Kasumi-1 (cell line): Measurements from ENCODE around the gene PRKCH.

Experiments
- DNase-seq, 2 experiments: peaks; one replicate each; lab custom pipeline; 2025; lab: John Stamatoyannopoulos, UW

PRKCH gene

DNA sequence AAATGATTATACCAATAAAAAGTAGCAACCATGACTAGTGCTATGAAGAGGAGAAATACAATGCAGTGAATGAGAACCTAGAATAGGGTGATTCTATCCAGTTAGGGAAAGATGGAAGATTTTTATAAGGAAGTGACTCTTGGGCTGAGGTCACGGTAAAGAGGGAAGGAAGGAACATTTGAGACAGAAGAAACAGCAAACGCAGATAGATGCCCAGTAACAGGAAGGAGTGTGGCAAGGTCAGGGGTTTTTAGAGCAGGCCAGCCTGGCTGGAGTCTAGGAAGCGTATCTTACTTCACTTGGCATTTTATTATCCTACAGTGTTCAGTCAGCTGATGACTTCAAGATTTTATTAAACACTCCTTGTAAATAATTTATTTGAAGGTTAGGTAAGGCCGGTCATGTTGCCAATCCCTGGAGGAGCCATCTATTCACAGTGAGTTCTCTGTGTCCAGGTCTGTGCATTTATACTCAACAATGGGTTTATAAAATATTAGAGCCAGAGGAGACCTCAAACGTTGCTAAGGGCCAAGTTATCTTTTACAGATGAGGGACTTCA, 170.6 kb downstream of the PRKCH start:
- DNase-seq: peak in 1 of 2 experiments; percentile 27

DNA sequence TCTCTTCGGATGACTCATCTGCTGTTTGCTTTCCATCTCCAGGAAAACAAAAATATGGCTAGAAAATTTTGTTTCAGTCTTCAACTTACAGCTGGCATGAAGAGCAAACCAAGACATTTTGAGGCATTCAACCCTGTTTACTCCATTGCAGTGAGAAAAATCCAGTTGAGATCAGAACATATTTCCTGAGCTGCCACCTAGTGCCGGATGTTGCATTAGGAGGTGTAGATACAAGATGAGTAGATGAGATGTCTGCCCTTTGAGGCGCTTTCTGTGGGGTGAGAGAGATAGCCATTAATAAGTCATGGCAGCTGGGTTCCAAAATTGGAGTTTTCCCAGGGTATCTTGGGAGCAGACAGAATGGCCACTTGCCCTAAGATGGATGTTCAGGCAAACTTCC, 171.1 kb downstream of the PRKCH start:
- no peak for DNase-seq

DNA sequence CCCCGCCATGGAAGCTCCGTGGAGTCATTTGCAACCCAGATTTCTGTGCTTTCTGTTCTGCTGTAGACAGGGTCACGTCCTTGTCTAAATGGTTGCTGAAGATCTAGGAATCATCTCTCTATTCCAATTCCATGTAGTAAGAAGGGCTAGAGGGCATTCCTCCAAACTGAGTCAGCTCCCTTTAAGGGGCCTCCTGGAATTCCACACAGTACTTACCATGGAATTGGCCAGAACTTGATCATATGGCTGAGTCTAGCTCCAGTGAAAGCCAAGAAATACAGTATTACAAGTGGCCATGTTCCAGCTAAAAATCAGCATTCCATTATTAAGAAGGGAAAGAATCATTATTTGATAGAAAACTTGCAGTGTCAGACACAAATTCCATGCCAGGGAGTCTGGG, 171.9 kb downstream of the PRKCH start:
- no peak for DNase-seq

DNA sequence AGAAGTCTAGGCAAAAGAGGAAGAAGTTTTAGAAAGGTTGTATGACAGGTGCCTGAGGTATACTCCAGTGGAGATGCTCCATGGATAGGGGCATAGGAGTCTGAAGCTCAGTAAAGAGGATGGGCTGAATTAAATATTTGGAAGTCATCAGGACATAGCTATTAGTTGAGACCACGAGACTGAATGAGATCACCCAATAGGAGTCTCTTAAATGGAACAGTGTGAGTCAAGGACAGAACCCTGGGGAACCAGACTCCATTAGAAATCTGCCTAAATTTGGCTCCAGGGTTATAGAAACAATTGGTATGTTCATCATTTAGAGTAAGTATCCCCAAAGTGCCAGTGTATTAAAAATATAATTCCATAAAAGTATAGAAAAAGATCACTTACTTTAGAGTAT, 172.6 kb downstream of the PRKCH start:
- no peak for DNase-seq

DNA sequence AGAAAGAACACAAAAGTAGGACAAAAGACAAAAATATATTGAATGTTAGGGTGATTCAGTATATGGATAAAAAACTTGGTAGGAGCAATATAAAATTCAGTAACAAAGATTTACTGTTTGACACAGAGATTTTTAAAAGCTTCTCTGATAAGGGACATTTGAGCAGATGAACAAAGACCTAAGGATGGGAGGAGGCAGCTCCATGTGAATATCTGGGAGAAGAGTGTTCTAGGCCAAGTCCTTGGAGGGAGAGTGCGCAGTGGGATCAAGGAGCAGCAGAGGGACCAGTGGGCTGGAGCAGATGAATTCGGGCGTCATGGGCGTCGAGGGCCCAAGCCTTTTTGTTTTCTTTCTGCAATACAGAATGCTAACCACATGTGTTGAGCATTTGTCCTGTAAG, 174.4 kb downstream of the PRKCH start:
- no peak for DNase-seq

DNA sequence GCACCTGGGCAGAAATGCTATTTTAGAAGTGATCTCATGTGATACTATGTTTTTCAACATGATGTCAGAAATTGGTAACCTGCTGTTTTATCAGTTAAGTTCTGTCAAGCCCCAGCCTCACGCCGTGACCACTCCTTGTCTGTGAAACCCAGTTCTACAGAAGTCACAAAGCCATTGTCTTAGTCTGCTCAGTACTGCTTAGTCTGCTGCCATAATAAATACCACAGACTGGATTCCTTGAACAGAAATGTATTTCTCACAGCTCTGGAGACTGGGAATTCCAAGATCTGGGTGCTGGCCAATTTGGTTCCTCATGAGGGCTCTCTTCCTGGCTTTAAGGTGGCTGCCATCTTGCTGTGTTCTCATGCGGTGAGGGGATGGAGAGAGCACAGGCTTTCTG, 176.9 kb downstream of the PRKCH start:
- no peak for DNase-seq

DNA sequence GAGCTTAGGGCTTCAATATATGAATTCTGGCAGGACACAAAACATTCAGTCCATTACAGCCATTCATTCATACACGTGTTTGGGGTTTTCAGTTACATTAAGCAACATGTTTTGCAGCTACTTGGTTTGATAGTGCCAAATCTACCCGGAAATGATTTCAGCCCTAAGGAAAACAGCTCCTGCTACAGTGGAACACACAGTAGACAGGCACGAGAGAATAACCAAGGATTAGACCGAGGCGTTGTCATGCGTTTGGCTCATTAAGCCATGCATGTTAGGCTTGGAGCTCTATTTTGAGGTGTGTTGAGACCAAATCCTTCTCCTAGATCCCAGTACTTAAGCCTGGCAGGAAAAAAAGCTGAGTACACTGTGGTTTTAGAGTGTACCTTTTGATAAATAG, 177.4 kb downstream of the PRKCH start:
- DNase-seq: no peak

DNA sequence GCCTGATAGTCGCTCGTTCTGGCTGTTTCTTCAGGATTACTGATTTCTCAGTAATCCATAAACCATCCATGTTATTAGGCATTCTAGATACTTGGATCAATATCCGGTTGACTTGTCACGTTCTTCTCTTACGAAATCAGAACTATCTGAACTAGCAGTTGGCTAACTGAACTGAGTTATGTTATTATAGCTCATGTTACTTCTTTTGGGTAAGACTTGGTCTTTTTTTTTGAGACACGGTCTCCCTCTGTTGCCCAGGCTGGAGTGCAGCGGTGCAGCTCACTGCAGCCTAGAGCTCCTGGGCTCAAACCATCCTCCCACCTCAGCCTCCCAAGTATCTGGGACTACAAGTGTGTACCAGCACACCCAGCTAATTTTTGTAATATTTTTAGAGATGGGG, 178.6 kb downstream of the PRKCH start:
- DNase-seq: no peak

DNA sequence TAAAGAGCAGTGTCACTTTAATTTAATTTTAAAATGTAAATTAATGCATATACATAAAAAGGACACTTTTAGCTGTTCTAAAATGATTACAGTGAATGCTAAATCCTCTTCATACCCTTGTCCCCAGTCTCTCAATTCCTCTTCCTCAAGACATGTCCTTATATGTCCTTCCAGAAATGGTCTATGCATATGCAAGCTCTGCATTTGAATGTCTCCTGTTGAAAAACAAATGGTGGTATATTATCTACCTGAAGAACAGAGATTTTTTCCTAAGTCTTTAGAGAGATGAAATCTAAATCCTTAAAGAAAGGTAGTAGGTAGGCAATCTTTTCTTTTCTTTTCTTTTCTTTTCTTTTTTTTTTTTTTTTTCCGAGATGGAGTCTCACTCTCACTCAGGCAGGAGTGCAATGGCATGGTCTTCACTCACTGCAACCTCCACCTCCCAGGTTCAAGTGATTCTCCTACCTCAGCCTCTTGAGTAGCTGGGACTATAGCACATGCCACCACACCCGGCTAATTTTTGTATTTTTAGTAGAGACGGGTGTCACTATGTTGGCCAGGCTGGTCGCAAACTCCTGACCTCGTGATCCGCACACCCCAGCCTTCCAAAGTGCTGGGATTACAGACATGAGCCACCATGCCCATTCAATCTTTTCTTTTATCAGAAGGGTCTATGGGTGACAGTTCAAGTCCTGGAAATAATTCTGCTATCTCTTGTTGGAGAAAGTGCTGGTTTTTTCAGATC, 180.5 kb downstream of the PRKCH start:
- DNase-seq: no peak

DNA sequence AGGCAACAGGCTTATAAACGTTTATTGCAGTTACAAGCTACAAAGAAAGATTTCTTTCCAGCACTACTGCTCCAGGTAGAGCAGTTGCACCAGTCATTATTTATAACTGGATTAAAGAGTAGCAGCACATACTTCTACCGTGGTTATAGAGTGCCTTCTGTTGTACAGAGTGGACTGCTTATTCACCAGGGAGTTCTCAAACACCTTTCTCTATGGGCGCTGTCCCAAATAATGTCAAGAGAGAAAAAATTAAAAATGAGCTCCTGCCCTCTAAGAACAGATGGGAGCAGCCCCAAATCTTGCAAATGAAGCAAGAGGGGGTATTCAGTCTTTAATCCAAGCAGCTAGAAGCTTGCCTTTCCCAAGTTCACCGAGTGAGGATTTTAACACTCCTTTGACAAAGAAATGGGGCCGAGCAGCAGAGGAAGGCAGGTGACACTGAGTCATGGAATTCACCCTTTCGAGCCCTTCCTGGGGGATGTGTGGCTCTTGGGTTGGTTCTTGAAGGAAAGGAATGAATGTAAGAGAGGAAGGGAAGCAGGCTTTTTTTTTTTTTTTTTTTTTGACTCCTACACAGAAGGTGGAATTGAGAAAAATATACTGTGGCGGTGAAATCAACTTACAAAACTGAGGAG, 181.2 kb downstream of the PRKCH start:
- DNase-seq: no peak

DNA sequence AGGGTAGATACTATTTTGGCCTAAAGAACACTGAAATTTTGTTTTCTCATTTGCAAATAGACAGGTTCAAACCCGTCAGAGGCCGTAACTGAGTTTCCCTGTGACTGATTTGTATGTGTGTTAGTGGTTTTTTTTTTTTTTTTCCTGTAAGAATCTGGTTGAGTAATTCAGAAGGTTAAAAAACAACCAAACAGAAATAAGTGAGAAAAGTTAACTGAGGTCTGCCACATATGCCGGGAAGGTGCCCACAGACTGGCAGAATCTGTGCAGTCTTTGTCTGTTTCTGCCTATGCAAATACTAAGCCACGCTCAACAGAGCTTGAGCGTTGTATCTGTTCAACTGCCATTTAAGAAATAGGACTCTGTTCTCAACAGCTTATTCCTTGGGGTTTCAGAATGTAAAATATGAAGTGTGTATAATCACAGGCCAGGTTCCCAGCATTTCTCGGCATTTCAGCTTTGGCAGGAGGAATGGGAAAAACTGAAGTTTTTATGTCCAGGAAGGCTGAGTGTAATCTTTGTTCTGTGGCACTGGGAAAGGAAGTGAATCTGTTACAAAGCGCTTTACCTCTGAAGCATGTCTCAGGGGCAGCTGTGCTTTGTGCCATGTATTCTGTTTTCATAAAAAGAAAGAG, 181.9 kb downstream of the PRKCH start:
- DNase-seq: no peak

DNA sequence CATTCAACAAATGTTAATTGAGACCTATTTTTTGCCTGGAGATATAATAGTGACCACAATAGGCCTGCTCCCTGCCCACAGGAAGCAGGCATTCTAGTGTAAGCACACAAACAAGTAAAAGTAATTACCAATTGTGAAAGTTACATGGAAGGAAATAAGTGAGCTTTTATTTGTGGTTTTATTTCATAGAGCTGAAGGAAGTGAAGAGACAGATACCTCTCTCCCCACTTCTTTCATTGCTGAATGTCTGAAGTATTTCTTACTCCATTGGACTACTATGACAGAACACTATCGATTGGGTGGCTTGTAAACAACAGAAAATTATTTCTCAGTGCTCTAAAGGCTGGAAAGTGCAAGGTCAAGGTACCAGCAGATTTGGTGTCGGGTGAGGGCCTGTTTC, 183.5 kb downstream of the PRKCH start:
- no peak for DNase-seq

DNA sequence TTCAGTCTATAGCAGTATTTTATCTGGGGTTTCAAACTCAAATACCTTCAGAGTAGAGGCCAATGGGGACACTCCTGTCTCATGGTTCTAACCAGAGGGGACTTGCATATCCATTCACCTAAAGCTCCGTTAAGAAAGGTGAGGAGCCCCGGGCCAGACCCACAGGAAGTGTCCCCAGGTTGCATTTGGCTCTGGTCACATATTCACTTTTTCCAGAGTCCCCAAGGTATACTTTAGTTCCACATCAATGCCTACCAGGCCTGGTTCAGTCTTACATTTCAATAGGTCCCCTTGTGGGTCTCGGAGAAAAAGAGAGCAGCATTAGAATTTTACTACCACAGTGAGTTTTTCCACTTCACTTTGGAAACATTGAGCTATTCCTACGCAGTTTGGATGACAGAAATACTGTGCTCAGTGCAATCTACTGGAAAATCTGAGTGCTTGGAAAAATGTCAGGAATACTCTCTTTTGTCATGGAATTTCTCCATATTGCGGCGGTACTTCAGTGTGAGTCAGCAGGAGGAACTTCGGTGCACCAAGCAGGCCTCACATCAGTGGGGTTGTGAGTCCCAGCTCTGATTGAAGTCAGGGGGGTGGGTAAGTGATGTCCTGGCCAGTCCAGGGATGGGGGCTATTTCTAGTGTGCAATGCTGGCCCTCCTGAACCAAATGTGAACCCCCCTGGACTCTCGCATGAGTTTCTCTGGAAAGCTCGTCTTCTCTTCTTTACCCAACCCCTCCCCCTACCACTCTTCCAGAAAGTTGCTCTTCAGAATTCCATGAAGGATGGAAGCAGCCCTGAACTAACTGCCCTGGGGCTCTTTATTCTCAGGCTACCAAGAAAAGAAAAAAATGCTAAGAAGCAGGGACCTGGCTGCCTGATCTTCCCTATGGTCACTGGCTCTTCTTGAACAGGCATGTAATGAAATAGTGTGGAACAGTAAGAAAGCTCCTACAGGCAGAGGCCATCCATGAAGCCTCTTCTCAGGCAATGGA, 184.7 kb downstream of the PRKCH start:
- DNase-seq: no peak

DNA sequence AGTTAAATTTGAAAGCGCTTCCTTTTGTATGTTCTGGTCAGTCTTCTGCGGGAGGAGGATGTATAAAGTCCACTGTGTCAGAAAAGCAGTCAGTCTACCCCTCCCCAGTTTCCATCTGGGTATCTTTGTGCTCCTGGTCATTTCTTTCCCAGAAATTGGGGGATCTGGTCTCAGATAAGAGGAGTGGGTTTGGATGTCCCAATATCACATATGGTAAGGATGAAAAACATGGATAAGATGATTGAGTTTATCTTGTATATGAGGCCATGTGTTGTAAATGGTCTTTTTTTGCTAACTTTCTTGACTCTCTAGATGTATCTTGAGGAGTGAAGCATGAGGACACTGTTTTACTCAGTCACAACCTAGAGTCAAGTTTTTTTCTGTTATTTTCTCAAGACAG, 187.1 kb downstream of the PRKCH start:
- DNase-seq: no peak

DNA sequence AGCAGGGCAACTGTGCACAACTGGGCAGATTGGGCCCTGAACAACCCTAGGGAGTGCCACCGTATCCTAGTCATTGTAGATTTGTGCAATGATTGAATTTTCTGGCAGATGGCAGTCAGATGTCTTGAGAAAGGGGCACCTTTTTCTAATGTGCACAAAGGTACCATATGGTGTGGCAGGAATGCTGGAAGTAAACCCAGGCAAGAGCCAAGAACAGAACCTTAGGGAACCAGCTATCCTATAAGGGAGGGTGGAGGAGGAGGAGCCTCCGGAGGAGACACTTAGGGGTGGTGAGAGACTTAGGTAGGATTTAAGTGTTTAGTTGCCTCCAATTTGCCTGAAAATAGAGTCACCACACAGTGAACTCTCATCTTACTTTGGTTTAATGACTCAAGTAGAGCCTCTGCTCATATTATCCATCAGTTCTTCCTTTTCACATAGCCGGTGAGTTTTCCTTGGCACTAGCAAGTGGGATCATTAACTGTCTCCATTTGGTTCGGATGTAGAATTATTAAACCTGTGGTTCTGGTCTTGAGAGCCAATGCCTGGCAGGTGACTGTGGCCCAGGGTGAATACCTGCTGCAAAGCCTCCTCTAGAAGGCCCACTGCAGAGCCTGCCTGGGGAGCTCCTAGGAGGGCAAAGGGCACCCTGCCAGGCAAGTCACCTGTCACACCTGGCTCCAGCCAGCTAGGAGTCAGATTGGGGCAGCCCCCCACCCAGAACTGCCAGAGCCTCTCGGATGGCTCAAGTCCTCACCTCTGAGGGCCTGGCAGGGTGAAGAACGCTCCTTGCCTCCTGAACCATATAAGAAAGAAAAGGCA, 189.6 kb downstream of the PRKCH start:
- no peak for DNase-seq

DNA sequence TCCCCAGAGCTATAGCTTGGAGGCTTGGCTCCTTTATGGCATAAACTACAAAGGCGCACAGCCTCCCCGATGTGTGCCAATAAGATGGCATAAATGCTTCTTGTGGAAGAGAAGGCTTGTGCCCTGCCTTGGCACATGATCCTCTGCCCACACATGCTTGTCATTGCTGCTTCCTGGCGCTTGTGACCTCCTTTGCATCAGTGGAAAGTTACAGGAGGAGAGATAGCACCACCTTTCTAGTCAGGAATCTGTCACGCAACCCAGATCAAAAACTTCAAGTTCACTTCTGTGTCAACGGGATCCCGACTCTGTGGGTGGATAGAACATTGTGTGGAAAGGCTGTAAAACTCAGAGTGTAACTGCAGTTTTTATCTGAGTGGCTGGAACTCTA, 190.2 kb downstream of the PRKCH start:
- DNase-seq: no peak

DNA sequence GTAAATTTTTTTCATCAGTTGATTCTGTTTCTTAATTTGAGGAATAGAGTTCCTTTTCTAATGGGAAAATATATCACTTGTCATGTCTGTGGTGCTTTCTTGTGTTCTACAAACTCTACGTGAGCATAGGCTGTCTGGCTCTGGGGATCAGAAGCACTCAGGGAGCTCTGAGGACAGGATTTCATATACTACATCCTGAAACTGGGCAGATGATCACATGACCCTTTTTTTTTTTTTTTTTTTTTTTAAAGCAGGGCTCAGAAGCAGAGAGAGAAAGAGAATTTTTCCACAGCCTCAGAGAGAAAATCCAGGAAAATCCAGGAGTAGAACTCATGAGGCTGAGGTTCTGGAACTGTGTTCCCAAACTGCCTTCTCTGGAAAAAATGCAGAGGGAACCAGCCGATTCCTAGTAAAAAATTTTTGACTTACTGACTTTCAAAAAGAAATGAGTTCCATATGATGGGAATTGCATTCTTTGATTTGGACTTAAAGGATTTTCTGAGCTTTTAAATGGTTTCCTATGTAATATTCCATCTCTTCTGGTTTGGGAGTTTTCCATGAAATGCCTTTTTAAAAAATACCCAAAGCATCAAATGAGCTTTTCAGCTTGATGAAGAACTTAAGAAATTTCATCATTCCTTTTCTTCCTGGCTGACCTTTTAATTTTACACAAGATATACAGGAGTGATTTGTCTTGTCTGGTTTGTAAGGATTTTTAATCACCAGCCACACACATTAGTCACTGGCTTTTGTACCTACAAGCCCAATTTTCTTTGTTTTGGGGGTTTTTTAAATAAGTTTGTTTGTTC, 190.9 kb downstream of the PRKCH start:
- DNase-seq: no peak

DNA sequence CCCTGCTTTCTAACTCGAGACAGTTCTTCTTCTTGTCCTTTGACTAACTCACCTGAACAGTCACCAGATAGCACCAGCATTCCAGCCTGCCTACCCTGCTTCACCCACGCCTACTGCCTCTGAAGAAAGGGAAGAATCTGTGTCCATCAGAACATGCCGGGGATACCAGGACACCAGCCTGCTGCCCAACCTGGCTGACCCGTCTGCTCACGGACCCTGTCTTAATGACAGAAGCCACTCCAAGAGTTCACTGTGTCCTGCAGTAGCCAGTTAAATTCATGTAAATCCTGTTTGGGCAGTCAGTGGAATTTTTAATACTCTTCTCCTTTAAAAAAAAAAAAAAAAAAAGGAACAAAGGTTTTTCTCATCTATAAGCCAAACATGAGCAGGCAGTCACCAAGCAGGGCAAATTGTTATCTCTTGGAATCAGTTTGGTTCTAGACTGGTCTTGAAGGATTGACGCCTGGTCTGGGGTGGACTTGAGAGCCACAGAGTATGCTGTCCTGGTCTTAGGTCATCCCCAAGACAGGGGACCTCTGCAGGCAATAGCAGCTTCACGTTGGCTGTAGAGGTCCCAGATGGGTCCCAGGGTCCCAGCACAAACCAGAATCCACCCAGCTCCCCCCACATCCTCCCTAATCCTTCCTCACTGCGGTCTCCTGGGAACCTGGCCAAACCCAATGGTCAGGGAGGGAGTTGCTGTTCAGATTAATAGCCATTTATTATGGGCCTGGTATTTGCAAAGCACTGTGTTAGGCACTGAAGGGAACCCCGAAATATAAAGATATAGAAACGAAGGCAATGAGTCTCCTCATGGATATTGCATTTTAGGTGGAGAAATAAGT, 192.8 kb downstream of the PRKCH start:
- no peak for DNase-seq

DNA sequence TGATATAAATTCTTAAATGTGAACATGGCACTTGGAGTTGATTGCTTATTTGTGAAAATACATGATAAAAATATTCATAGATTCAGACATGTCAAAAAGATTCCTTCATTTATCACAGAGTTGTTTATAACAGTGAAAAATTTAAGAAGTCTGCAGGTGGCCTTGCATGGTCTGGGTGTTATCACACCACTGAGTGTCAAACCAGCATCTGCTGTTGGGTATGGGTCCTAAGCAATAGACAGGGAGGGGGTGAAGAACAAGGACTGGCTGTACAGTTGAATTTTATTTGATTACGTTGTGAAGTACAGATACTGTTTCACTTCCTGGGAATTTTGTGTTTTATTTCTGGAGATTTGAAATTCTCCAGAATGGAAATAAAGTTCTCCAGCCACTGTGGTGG, 193.5 kb downstream of the PRKCH start:
- no peak for DNase-seq
